GM12878 (cell line): Measurements from ENCODE around the gene MEF2D. TPM values are rescaled to one million over a fixed set of nuclear protein-coding genes. Genes with fewer than 3 reads are reported as not detected.

Experiments used
- ATAC-seq: fragments of 200-7000 bp; cut with Tn5 transposase; 3 replicates; pipeline ENCODE4 v1.9.1; 2020; ENCODE audit warnings: mild to moderate bottlenecking, moderate library complexity
- BruUV-seq: library from RNA; stranded (reverse); fragments of 400-500 nt; replicated peaks from 2 replicates; lab custom pipeline; 2021; lab: Mats Ljungman, UMichigan
- CTCF ChIA-PET: fragments of 300-600 bp; sonication (Branson Sonifier 250); formaldehyde crosslinking; extraction: SDS; loops from one replicate; lab custom pipeline; 2021; ENCODE audit warnings: inconsistent platforms; lab: Yijun Ruan, JAX
- POLR2A ChIA-PET: fragments of 350-600 bp; formaldehyde crosslinking; extraction: SDS; loops from one replicate; lab custom pipeline; 2021; ENCODE audit warnings: inconsistent platforms; lab: Charles Lee
- RAD21 ChIA-PET: fragments of 300-600 bp; sonication (Branson Sonifier 250); formaldehyde crosslinking; loops from one replicate; lab custom pipeline; 2023; ENCODE audit warnings: antibody characterized with exemption; ENCODE audit not compliant: unreplicated experiment; lab: Charles Lee
- SMC1A ChIA-PET: fragments of 300-600 bp; sonication (Branson Sonifier 250); formaldehyde crosslinking; loops from one replicate; lab custom pipeline; 2023; ENCODE audit not compliant: unreplicated experiment, uncharacterized antibody; lab: Charles Lee
- DNase-seq: peaks from one replicate; pipeline ENCODE4 v3.0.0-alpha.2; 2011; ENCODE audit warnings: low read depth, low spot score
- FAIRE-seq: peaks from 3 replicates; lab custom pipeline; 2011; peaks lifted over from hg19 to GRCh38; lab: Jason Lieb, UNC
- H2AFZ ChIP-seq: 2 replicates; pipeline ENCODE4 v1.6.0; 2011; ENCODE audit warnings: low read depth, low read length, control low read depth; ENCODE audit not compliant: control insufficient read depth
- H3K27ac ChIP-seq: 2 replicates; pipeline ENCODE4 v1.5.1; 2011; ENCODE audit warnings: control low read depth; ENCODE audit not compliant: control insufficient read depth, insufficient read depth
- H3K27me3 ChIP-seq, 2 experiments: replicated peaks in 1 of 2; 2 replicates each; pipeline versions ENCODE4 v1.6.0 to v1.6.1; 2011; ENCODE audit warnings: low read length in 1 of 2; ENCODE audit not compliant: control insufficient read depth in 2 of 2, insufficient read depth in 2 of 2
- H3K36me3 ChIP-seq, 2 experiments: 2 replicates each; pipeline ENCODE4 v1.5.1; 2011; ENCODE audit warnings: low read length in 1 of 2; ENCODE audit not compliant: control insufficient read depth in 2 of 2, insufficient read depth in 2 of 2
- H3K4me1 ChIP-seq: 2 replicates; pipeline ENCODE4 v1.6.1; 2011; ENCODE audit warnings: mild to moderate bottlenecking, low read length, moderate library complexity, mixed read lengths; ENCODE audit not compliant: control insufficient read depth, insufficient read depth
- H3K4me2 ChIP-seq: 2 replicates; pipeline ENCODE4 v1.6.0; 2011; ENCODE audit warnings: control low read depth; ENCODE audit not compliant: control insufficient read depth, insufficient read depth
- H3K4me3 ChIP-seq: fragments of 200-600 bp; sonication (generic); 2 replicates; pipeline ENCODE4 v1.5.1; 2016
- H3K79me2 ChIP-seq: 2 replicates; pipeline ENCODE4 v1.6.0; 2011; ENCODE audit warnings: low read length; ENCODE audit not compliant: control insufficient read depth, insufficient read depth
- H3K9ac ChIP-seq: 2 replicates; pipeline ENCODE4 v1.8.0; 2011; ENCODE audit warnings: low read length, control low read depth, mixed read lengths; ENCODE audit not compliant: control insufficient read depth, insufficient read depth
- H3K9me3 ChIP-seq: replicated peaks from 3 replicates; pipeline ENCODE4 v1.5.1; 2011; ENCODE audit warnings: mild to moderate bottlenecking, low read length; ENCODE audit not compliant: control insufficient read depth, insufficient read depth
- H4K20me1 ChIP-seq: 2 replicates; pipeline ENCODE4 v1.6.0; 2011; ENCODE audit not compliant: control insufficient read depth, insufficient read depth
- ATF2 ChIP-seq: IDR thresholded peaks from 2 replicates; pipeline ENCODE4 v1.6.1; 2012; ENCODE audit warnings: low read length, inconsistent platforms
- HCFC1 ChIP-seq: fragments of 150-350 bp; IDR thresholded peaks from 2 replicates; pipeline ENCODE4 v1.6.1; 2014; ENCODE audit warnings: low read length
- IRF4 ChIP-seq: IDR thresholded peaks from 2 replicates; pipeline ENCODE4 v1.6.1; 2011; ENCODE audit warnings: low read depth, low read length
- JUNB ChIP-seq: IDR thresholded peaks from 2 replicates; pipeline ENCODE4 v1.6.1; 2016; ENCODE audit warnings: antibody characterized with exemption, mild to moderate bottlenecking
- MEF2A ChIP-seq: IDR thresholded peaks from 2 replicates; pipeline ENCODE4 v1.6.1; 2011; ENCODE audit warnings: low read depth, mild to moderate bottlenecking, low read length, moderate library complexity; ENCODE audit not compliant: insufficient read depth
- MTA2 ChIP-seq: fragments of 450-650 bp; IDR thresholded peaks from 2 replicates; pipeline ENCODE4 v1.6.1; 2016; ENCODE audit warnings: low read depth, mild to moderate bottlenecking, moderate library complexity
- NBN ChIP-seq: fragments of 450-650 bp; IDR thresholded peaks from 2 replicates; pipeline ENCODE4 v1.6.1; 2016
- PKNOX1 ChIP-seq: fragments of 450-650 bp; IDR thresholded peaks from 2 replicates; pipeline ENCODE4 v1.6.1; 2016; ENCODE audit warnings: mild to moderate bottlenecking
- SMC3 ChIP-seq: IDR thresholded peaks from 2 replicates; pipeline ENCODE4 v1.6.1; 2011; ENCODE audit warnings: low read length, improper control_type of control experiment, borderline replicate concordance
- ZNF24 ChIP-seq: fragments of 450-650 bp; IDR thresholded peaks from 2 replicates; pipeline ENCODE4 v1.6.1; 2017; ENCODE audit warnings: antibody characterized with exemption, mild to moderate bottlenecking
- WGBS: methylation state at CpG from one replicate; pipeline ENCODE4 v1.1.6; 2016; ENCODE audit warnings: low lambda C conversion rate; ENCODE audit not compliant: insufficient replicate concordance, insufficient coverage; ENCODE audit errors: missing lambda C conversion rate; 5-methylcytosine and 5-hydroxymethylcytosine counted together
- in situ Hi-C: fragments of 300-500 bp; cut with MboI; formaldehyde crosslinking; loops from 9 replicates; pipeline ENCODE4 v1.14.3; 2018; ENCODE audit warnings: mixed read lengths
- intact Hi-C: fragments of 100-400 bp; cut with micrococcal nuclease; formaldehyde crosslinking; loops from one replicate; pipeline ENCODE4 v1.14.2; 2022; ENCODE audit not compliant: unreplicated experiment
- polyA plus RNA-seq, 11 experiments: library from polyadenylated mRNA; depleted of rRNA in 4 of 11; unstranded in 6 of 11; stranded (reverse) in 5 of 11; fragments of >200 nt; fragmentation: Nextera tagmentation in 4 of 11; fragmentation: Illumina TruSeq in 1 of 11; extraction: Ambion mirVana in 4 of 11; extraction: Trizol in 1 of 11; gene quantifications; 1 replicate in 1 of 11; 2 replicates in 10 of 11; pipeline versions ENCODE4 v1.2.1 to v1.2.3, GENCODE V29; 2011 to 2016; ENCODE audit warnings: inconsistent platforms in 2 of 11, missing spikeins in 2 of 11, low read depth in 1 of 11
- total RNA-seq, 4 experiments: library from RNA; depleted of rRNA in 3 of 4; stranded (reverse); fragments of >200 nt in 3 of 4; fragmentation: Illumina TruSeq in 1 of 4; extraction: Trizol in 1 of 4; gene quantifications; 2 replicates each; pipeline versions ENCODE4 v1.2.1 to v1.2.3, GENCODE V29; 2013 to 2021

The MEF2D gene
- total and polyA plus RNA-seq, 10 of the 15 experiments (the other 5 are each of a cell fraction or from before 2014, with no cell fraction given) = 0.61 to 53.0 (median 15.2) TPM

GRCh38 chr1:156511644-156512043, 11.1 kb upstream of the MEF2D start:
- Histone ChIP-seq H3K27ac (no peak overlapping the region), H2AFZ (no peak overlapping the region), H3K4me3 (no peak overlapping the region), H3K36me3 (no peaks in the 10 kb centered on the region), H4K20me1 (no peaks in the 10 kb centered on the region), H3K79me2 (peaks cover 3% of the 10 kb centered on the region), H3K4me1 (peaks cover 14% of the 10 kb centered on the region), H3K9ac (no peak overlapping the region), H3K4me2 (no peak overlapping the region), H3K27me3 (no peaks in the 10 kb centered on the region), H3K9me3 (no peaks in the 10 kb centered on the region)
- ChIA-PET POLR2A (interaction anchor here (17.1 kb wide), 1 partner anchor 21 kb away, joined by 630 read pairs; the partner anchor contains the start of gene MEF2D), SMC1A (interaction anchor here (1.0 kb wide), 1 partner anchor 13 kb away, joined by 3 read pairs; no protein-coding TSS in a partner anchor), RAD21 (no interaction called here), CTCF (no interaction called here)
- FAIRE-seq = no peak
- WGBS = 12% methylated on average over 7 of the region's 7 CpGs
- no peak for TF ChIP-seq ATF2
- TF ChIP-seq ZNF24 = no peak
- TF ChIP-seq IRF4 = no peak
- no peak for TF ChIP-seq SMC3
- no peak for TF ChIP-seq MEF2A
- TF ChIP-seq NBN = no peak
- 0 out of 2 replicates have a peak, but pooled peaks have one; percentile 11 for TF ChIP-seq PKNOX1
- no peak for TF ChIP-seq HCFC1
- TF ChIP-seq JUNB = 0 out of 2 replicates have a peak, but pooled peaks have one; percentile 14
- no peak for TF ChIP-seq MTA2
- DNase-seq = no peak
- intact Hi-C loops = no loop called here
- no peak for ATAC-seq
- BruUV-seq = no TSS peak
- in situ Hi-C loops = no loop called here
